H54 (cell line): ENCODE results near the gene ING5.
A peak's percentile ranks its signal among the peaks of the same experiment; 100 is the strongest.

Experiments
- DNase-seq: peaks from one replicate; pipeline ENCODE4 v3.0.0; 2011; ENCODE audit warnings: low spot score, mixed read lengths; ENCODE audit not compliant: insufficient read length
- FAIRE-seq: peaks from 3 replicates; lab custom pipeline; 2011; peaks lifted over from hg19 to GRCh38; lab: Jason Lieb, UNC
- POLR2A ChIP-seq: IDR thresholded peaks from 2 replicates; pipeline ENCODE4 v1.6.1; 2011; ENCODE audit warnings: low read depth, mild to moderate bottlenecking, low read length

ING5 gene

GRCh38 chr2:241666627-241667400 lies 35.0 kb upstream of the ING5 start:
- FAIRE-seq (no peak), DNase-seq (no peak)
- TF ChIP-seq POLR2A, result no peak

GRCh38 chr2:241668354-241668753 lies 33.5 kb upstream of the ING5 start:
- no peak for TF ChIP-seq POLR2A
- no peak for FAIRE-seq

GRCh38 chr2:241668839-241669238 lies 33.0 kb upstream of the ING5 start:
- no peak for TF ChIP-seq POLR2A
- no peak for FAIRE-seq
- no peak for DNase-seq

More at GRCh38 chr2:241668354-241668753, 33.5 kb upstream of the ING5 start:
- DNase-seq, result no peak

- no peak for DNase-seq
- no peak for TF ChIP-seq POLR2A
- FAIRE-seq, result no peak
Observed at GRCh38 chr2:241670333-241671110, 31.3 kb upstream of the ING5 start.

DNA sequence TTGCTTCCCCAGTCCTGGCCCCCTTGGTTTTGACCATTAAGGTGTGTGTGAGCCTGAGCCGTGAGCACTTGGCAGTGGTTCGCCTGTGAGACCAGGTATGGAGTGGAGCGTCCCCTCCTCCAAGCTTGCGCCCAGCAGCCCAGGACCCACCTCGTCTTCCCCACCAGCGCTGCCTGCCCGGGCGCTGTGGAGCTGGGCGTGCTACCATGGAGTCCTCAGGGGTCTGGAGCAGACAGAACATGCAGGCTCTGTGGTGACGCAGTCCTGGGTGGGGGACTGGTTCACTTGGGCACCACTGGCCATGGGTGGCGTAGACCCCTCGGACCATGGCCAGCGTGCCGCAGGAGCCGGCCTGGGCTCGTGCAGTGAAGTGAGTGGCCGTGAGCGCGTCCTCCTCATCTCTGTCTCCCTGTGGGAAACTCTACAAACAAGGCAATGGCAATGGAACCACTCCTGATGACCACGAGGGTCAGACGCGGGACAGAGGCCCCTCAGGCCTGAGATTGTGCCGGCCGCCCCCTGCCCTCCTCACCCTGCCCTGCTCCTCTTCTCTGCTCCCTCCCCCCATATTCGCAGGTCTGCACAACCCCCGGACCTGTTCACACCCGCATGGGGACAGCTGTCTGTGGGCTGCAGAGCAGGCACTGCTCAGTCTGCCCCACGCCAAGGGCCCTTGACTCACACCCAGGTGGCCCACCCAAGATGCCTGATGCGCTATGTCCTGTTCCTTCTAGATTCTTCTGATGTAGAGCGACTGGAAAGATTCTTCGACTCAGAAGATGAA lies 30.2 kb upstream of the ING5 start:
- FAIRE-seq, result no peak
- no peak for DNase-seq
- no peak for TF ChIP-seq POLR2A

GRCh38 chr2:241672243-241673188 lies 29.3 kb upstream of the ING5 start:
- no peak for FAIRE-seq

DNA sequence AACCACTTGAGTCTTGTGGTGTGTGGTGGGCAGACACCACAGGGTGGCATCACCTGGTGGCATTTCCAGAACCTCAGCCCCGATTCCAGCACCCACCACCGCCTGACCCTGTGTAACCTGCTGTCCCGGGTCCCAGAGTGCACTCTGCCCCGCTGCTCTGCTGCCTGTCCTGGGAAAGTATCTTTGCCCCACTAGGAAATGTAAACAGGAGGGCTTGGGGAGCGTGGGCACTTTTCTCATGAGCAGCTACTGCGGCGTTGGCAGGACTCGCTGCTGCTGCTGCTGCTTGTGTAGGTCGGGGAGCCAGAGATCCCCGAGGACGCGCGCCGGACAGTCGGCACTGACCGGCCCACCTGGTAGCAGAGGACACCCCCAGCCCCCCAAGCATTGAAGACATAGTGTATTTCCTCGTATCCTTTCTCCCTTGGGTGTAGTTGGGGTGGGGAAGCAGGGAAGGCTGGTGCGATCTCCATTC lies 28.6 kb upstream of the ING5 start:
- no peak for DNase-seq
- no peak for TF ChIP-seq POLR2A
- FAIRE-seq, result no peak

More at GRCh38 chr2:241672243-241673188, 29.3 kb upstream of the ING5 start:
- DNase-seq, result no peak
- TF ChIP-seq POLR2A, result no peak

GRCh38 chr2:241673797-241674725 lies 27.8 kb upstream of the ING5 start:
- FAIRE-seq, result no peak
- no peak for TF ChIP-seq POLR2A
- DNase-seq, result peak; percentile 73

- DNase-seq (no peak), FAIRE-seq (no peak)
- no peak for TF ChIP-seq POLR2A
Observed at GRCh38 chr2:241675885-241676284, 26.0 kb upstream of the ING5 start.

DNA sequence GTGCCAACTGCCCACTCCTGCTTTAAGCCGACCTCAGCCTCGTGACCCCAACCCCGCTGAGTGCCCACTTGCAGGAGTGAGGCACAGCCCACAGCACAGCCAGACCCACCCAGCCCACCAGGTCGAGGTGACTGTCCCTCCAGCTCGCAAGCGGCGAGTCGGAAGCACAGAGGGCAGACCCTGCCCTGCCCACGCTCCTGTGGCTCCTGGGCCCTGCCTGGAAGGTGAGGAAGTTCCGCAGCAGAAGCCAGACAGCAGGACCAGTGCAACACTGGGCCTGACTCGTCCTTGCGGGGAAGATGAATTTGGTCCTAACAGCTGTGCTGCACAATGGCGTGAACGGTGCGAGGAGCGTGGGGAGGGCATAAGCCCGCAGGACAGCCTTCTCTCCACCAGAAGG lies 25.2 kb upstream of the ING5 start:
- TF ChIP-seq POLR2A, result no peak
- DNase-seq (no peak), FAIRE-seq (no peak)

GRCh38 chr2:241677392-241677791 lies 24.4 kb upstream of the ING5 start:
- no peak for FAIRE-seq
- no peak for TF ChIP-seq POLR2A
- DNase-seq, result no peak

GRCh38 chr2:241678307-241678706 lies 23.5 kb upstream of the ING5 start:
- no peak for TF ChIP-seq POLR2A
- no peak for FAIRE-seq
- DNase-seq, result no peak
